Lower leg skin (tissue), 3 donors: ENCODE data around the gene KNCN.

ENCODE experiments used
- CTCF ChIP-seq, 3 donors: fragments of 450-650 bp; IDR thresholded peaks; one replicate each; pipeline ENCODE4 v1.5.1; 2016; ENCODE audit warnings: antibody characterized with exemption in 3 of 3, mild to moderate bottlenecking in 3 of 3, moderate library complexity in 2 of 3
- POLR2A ChIP-seq, 2 donors: fragments of 450-650 bp; IDR thresholded peaks; one replicate each; pipeline ENCODE4 v1.6.1; 2016 to 2017; ENCODE audit warnings: antibody characterized with exemption in 2 of 2, mild to moderate bottlenecking in 1 of 2, moderate library complexity in 1 of 2

GRCh38 chr1:46596036-46596435 lies 44.6 kb upstream of the KNCN start:
- TF ChIP-seq POLR2A (IDR thresholded peaks at IDR 0.05) = no peak
- TF ChIP-seq CTCF (IDR thresholded peaks at IDR 0.05) = no peak
